GM12873 (cell line): ENCODE data around the gene DEUP1.

Source experiments
- TF ChIP-seq, protein P1 (sequence below): IDR thresholded peaks from 2 replicates; pipeline ENCODE4 v1.5.1; 2012; ENCODE audit warnings: low read depth, mild to moderate bottlenecking, moderate library complexity, low read length, control low read depth; ENCODE audit not compliant: insufficient read depth; ENCODE audit errors: missing control alignments

Gene DEUP1

GRCh38 chr11:93394488-93394887 is 63.9 kb downstream of the DEUP1 start:
- TF ChIP-seq, protein P1, sequence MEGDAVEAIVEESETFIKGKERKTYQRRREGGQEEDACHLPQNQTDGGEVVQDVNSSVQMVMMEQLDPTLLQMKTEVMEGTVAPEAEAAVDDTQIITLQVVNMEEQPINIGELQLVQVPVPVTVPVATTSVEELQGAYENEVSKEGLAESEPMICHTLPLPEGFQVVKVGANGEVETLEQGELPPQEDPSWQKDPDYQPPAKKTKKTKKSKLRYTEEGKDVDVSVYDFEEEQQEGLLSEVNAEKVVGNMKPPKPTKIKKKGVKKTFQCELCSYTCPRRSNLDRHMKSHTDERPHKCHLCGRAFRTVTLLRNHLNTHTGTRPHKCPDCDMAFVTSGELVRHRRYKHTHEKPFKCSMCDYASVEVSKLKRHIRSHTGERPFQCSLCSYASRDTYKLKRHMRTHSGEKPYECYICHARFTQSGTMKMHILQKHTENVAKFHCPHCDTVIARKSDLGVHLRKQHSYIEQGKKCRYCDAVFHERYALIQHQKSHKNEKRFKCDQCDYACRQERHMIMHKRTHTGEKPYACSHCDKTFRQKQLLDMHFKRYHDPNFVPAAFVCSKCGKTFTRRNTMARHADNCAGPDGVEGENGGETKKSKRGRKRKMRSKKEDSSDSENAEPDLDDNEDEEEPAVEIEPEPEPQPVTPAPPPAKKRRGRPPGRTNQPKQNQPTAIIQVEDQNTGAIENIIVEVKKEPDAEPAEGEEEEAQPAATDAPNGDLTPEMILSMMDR: no peak

- TF ChIP-seq, protein P1: no peak
Measured at GRCh38 chr11:93396316-93396715, 65.8 kb downstream of the DEUP1 start.

DNA sequence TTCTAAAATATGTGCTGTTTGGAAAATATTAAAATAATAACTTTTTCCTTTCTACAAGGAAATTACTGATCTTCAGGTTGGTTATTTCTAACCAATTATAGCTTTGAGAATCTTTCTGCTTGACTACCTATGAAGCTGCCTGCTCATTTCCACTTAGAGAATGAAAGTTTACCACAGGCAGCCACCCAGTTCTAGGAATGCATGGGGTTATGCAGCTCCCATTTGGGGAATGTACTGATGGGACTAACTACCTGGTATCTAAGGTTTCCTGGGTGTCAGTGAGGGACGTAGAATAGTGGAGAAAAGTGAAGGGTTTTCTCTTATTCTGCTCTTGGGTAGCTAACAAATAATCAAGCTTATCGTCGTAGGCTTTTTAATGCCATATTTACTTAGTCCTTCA is 73.4 kb downstream of the DEUP1 start:
- TF ChIP-seq, protein P1: no peak

- TF ChIP-seq, protein P1: no peak
Measured at GRCh38 chr11:93407777-93408401, 77.3 kb downstream of the DEUP1 start.

DNA sequence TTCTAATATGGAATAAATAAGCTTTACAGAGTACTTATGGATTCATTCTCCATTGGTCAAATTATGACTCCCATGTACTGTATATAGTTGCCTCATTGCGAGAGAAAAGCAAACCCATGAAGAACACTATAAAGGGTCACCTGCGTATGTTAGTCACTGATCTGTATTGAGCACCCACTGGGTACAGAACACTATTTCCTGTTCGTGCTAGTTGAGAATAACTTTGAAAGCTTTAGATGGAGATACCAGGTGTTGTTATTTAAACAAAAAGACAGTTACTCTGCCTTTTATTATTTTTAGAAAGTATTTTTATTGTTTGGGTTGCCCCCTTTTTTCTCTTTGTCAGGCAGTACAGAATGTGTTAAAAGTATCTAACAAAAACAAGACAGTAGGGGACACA is 79.9 kb downstream of the DEUP1 start:
- TF ChIP-seq, protein P1: no peak

GRCh38 chr11:93411705-93412104 is 81.2 kb downstream of the DEUP1 start:
- TF ChIP-seq, protein P1: no peak

- TF ChIP-seq, protein P1: no peak
Measured at GRCh38 chr11:93432247-93432646, 101.7 kb downstream of the DEUP1 start.
